ENCODE results near the gene NR4A3.
A peak's percentile ranks its signal among the peaks of the same experiment; 100 is the strongest.

NR4A3 gene

GRCh38 chr9:99868845-99869244, 47.2 kb downstream of the NR4A3 start:
- DNase-seq (ENCODE audit: low spot score in 2 of 2) (peak in 1 of 2 donors; percentile 51), ATAC-seq (peak; percentile 61)
- H3K27ac Mint-ChIP-seq: no peak overlapping the region

GRCh38 chr9:99870126-99870525, 48.4 kb downstream of the NR4A3 start:
- Mint-ChIP-seq H3K4me3 (no peak overlapping the region), H3K27ac (no peak overlapping the region), H3K4me1 (peaks cover 40% of the 10 kb centered on the region), H3K9me3 (no peaks in the 10 kb centered on the region), H3K36me3 (peaks cover 6% of the 10 kb centered on the region)
- ATAC-seq: no peak
- DNase-seq (ENCODE audit: low spot score in 2 of 2): no peak

More at GRCh38 chr9:99868845-99869244, 47.2 kb downstream of the NR4A3 start:
- no peaks in the 10 kb centered on the region for H3K9me3 Mint-ChIP-seq
- H3K4me3 Mint-ChIP-seq: no peak overlapping the region
- H3K4me1 Mint-ChIP-seq: peaks cover 35% of the 10 kb centered on the region
- H3K36me3 Mint-ChIP-seq: peaks cover 18% of the 10 kb centered on the region

- H3K27ac Mint-ChIP-seq: peak overlapping the region; percentile 15
- H3K4me3 Mint-ChIP-seq: no peak overlapping the region
- DNase-seq (ENCODE audit: low spot score in 2 of 2): no peak
- H3K36me3 Mint-ChIP-seq: no peaks in the 10 kb centered on the region
- peak; percentile 81 for ATAC-seq
- peaks cover 29% of the 10 kb centered on the region for H3K4me1 Mint-ChIP-seq
- H3K9me3 Mint-ChIP-seq: no peaks in the 10 kb centered on the region
Measured at GRCh38 chr9:99873531-99873930, 51.8 kb downstream of the NR4A3 start.

- ATAC-seq: peak; percentile 91
- peaks cover 24% of the 10 kb centered on the region for H3K4me1 Mint-ChIP-seq
Measured at GRCh38 chr9:99873943-99874584, 52.4 kb downstream of the NR4A3 start.

GRCh38 chr9:99876190-99876589, 54.5 kb downstream of the NR4A3 start:
- H3K36me3 Mint-ChIP-seq: no peaks in the 10 kb centered on the region
- H3K27ac Mint-ChIP-seq: no peak overlapping the region
- ATAC-seq (no peak), DNase-seq (ENCODE audit: low spot score in 2 of 2) (no peak)
- no peak overlapping the region for H3K4me3 Mint-ChIP-seq
- H3K4me1 Mint-ChIP-seq: peaks cover 13% of the 10 kb centered on the region
- peaks cover 3% of the 10 kb centered on the region for H3K9me3 Mint-ChIP-seq

More at GRCh38 chr9:99873943-99874584, 52.4 kb downstream of the NR4A3 start:
- no peaks in the 10 kb centered on the region for H3K9me3 Mint-ChIP-seq
- H3K36me3 Mint-ChIP-seq: no peaks in the 10 kb centered on the region
- H3K4me3 Mint-ChIP-seq: no peak overlapping the region
- peak overlapping the region; percentile 15 for H3K27ac Mint-ChIP-seq
- DNase-seq (ENCODE audit: low spot score in 2 of 2): no peak

GRCh38 chr9:99878651-99879050, 57.0 kb downstream of the NR4A3 start:
- no peak overlapping the region for H3K4me3 Mint-ChIP-seq
- DNase-seq (ENCODE audit: low spot score in 2 of 2) (no peak), ATAC-seq (no peak)
- H3K9me3 Mint-ChIP-seq: peaks cover 3% of the 10 kb centered on the region
- H3K4me1 Mint-ChIP-seq: peaks cover 7% of the 10 kb centered on the region
- H3K36me3 Mint-ChIP-seq: no peaks in the 10 kb centered on the region
- no peak overlapping the region for H3K27ac Mint-ChIP-seq

- no peak overlapping the region for H3K27ac Mint-ChIP-seq
- ATAC-seq: peak; percentile 72
- no peaks in the 10 kb centered on the region for H3K4me1 Mint-ChIP-seq
- DNase-seq (ENCODE audit: low spot score in 2 of 2): no peak
- H3K9me3 Mint-ChIP-seq: peaks cover 3% of the 10 kb centered on the region
- no peaks in the 10 kb centered on the region for H3K36me3 Mint-ChIP-seq
- H3K4me3 Mint-ChIP-seq: no peak overlapping the region
Measured at GRCh38 chr9:99881769-99882168, 60.1 kb downstream of the NR4A3 start.

- no peaks in the 10 kb centered on the region for H3K36me3 Mint-ChIP-seq
- no peak overlapping the region for H3K27ac Mint-ChIP-seq
- DNase-seq (ENCODE audit: low spot score in 2 of 2): no peak
- H3K4me3 Mint-ChIP-seq: no peak overlapping the region
- no peak for ATAC-seq
- no peaks in the 10 kb centered on the region for H3K9me3 Mint-ChIP-seq
- no peaks in the 10 kb centered on the region for H3K4me1 Mint-ChIP-seq
Measured at GRCh38 chr9:99885747-99886146, 64.1 kb downstream of the NR4A3 start.

- no peaks in the 10 kb centered on the region for H3K9me3 Mint-ChIP-seq
- H3K36me3 Mint-ChIP-seq: no peaks in the 10 kb centered on the region
- no peak for ATAC-seq
- H3K27ac Mint-ChIP-seq: no peak overlapping the region
- no peak for DNase-seq (ENCODE audit: low spot score in 2 of 2)
- H3K4me1 Mint-ChIP-seq: no peaks in the 10 kb centered on the region
- no peak overlapping the region for H3K4me3 Mint-ChIP-seq
Measured at GRCh38 chr9:99889120-99889519, 67.4 kb downstream of the NR4A3 start.

- DNase-seq (ENCODE audit: low spot score in 2 of 2) (no peak), ATAC-seq (no peak)
- H3K27ac Mint-ChIP-seq: no peak overlapping the region
- H3K4me1 Mint-ChIP-seq: no peaks in the 10 kb centered on the region
- no peaks in the 10 kb centered on the region for H3K36me3 Mint-ChIP-seq
- H3K4me3 Mint-ChIP-seq: no peak overlapping the region
- H3K9me3 Mint-ChIP-seq: no peaks in the 10 kb centered on the region
Measured at GRCh38 chr9:99894826-99895225, 73.1 kb downstream of the NR4A3 start.

- DNase-seq (ENCODE audit: low spot score in 2 of 2): no peak
- no peak overlapping the region for H3K4me3 Mint-ChIP-seq
- H3K4me1 Mint-ChIP-seq: no peaks in the 10 kb centered on the region
- no peaks in the 10 kb centered on the region for H3K36me3 Mint-ChIP-seq
- no peaks in the 10 kb centered on the region for H3K9me3 Mint-ChIP-seq
- no peak overlapping the region for H3K27ac Mint-ChIP-seq
- ATAC-seq: no peak
Measured at GRCh38 chr9:99895510-99895909, 73.8 kb downstream of the NR4A3 start.

GRCh38 chr9:99896119-99896518, 74.4 kb downstream of the NR4A3 start:
- no peak overlapping the region for H3K4me3 Mint-ChIP-seq
- H3K9me3 Mint-ChIP-seq: no peaks in the 10 kb centered on the region
- H3K36me3 Mint-ChIP-seq: no peaks in the 10 kb centered on the region
- no peak overlapping the region for H3K27ac Mint-ChIP-seq
- DNase-seq (ENCODE audit: low spot score in 2 of 2) (no peak), ATAC-seq (no peak)
- H3K4me1 Mint-ChIP-seq: no peaks in the 10 kb centered on the region

GRCh38 chr9:99903393-99903792, 81.7 kb downstream of the NR4A3 start:
- peaks cover 2% of the 10 kb centered on the region for H3K36me3 Mint-ChIP-seq
- no peak for ATAC-seq
- no peaks in the 10 kb centered on the region for H3K9me3 Mint-ChIP-seq
- H3K4me3 Mint-ChIP-seq: no peak overlapping the region
- no peak overlapping the region for H3K27ac Mint-ChIP-seq
- H3K4me1 Mint-ChIP-seq: peaks cover 15% of the 10 kb centered on the region
- DNase-seq (ENCODE audit: low spot score in 2 of 2): no peak

- H3K36me3 Mint-ChIP-seq: peaks cover 5% of the 10 kb centered on the region
- no peaks in the 10 kb centered on the region for H3K9me3 Mint-ChIP-seq
- H3K4me1 Mint-ChIP-seq: peaks cover 24% of the 10 kb centered on the region
- ATAC-seq (no peak), DNase-seq (ENCODE audit: low spot score in 2 of 2) (no peak)
- peak overlapping the region; percentile 94 for H3K27ac Mint-ChIP-seq
- H3K4me3 Mint-ChIP-seq: peak overlapping the region; percentile 85
Measured at GRCh38 chr9:99905833-99906402, 84.2 kb downstream of the NR4A3 start.

- Mint-ChIP-seq H3K36me3 (peaks cover 5% of the 10 kb centered on the region), H3K27ac (peak within 1 kb of the TSS; percentile 94), H3K9me3 (no peaks in the 10 kb centered on the region), H3K4me1 (peaks cover 26% of the 10 kb centered on the region), H3K4me3 (peak within 1 kb of the TSS; percentile 85)
- peak; percentile 94 for ATAC-seq
- peak; percentile 81 to 94 for DNase-seq (ENCODE audit: low spot score in 2 of 2)
Measured at GRCh38 chr9:99906403-99907207, 84.9 kb downstream of the NR4A3 start, which contains the start of gene STX17. Gene STX17 (plus strand): TSS chr9:99906654. CDS start chr9:99915240, 8,586 bp downstream.

- H3K4me1 Mint-ChIP-seq: peaks cover 29% of the 10 kb centered on the region
- peak overlapping the region; percentile 85 for H3K4me3 Mint-ChIP-seq
- H3K36me3 Mint-ChIP-seq: peaks cover 5% of the 10 kb centered on the region
- ATAC-seq: no peak
- no peaks in the 10 kb centered on the region for H3K9me3 Mint-ChIP-seq
- DNase-seq (ENCODE audit: low spot score in 2 of 2): no peak
- peak overlapping the region; percentile 94 for H3K27ac Mint-ChIP-seq
Measured at GRCh38 chr9:99907208-99907532, 85.5 kb downstream of the NR4A3 start.

Data from stimulated activated effector memory CD8-positive, alpha-beta T cell treated with anti-CD3 and anti-CD28 coated beads, Interleukin-12 subunit alpha, Interleukin-12 subunit beta, amount 100 ng/mL, for 72 hours (primary cell).